Measurements from ENCODE around the gene CDK5R2.

DNA sequence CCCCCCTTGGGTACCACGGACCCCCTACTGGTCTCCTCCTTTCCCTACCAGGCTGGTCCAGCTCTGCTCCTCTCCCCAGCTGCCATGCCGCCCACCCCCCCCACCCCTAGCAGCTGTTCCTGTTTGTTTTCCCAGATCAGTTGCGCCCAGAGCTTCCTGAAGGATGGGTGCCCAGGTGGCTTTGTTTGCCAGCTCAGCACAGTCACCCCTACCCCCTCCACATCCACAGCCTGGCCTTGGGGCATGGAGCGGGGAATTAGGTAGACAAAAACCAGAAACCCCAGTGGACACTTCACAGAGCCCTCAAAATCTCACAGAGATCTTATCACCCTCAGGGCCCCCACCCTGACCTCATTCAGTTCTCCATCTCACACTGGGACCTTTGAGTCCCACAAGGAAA lies 37.5 kb downstream of the CDK5R2 start:
- no peak for TF ChIP-seq POLR2A (IDR thresholded peaks at IDR 0.05)
- TF ChIP-seq, protein P1, sequence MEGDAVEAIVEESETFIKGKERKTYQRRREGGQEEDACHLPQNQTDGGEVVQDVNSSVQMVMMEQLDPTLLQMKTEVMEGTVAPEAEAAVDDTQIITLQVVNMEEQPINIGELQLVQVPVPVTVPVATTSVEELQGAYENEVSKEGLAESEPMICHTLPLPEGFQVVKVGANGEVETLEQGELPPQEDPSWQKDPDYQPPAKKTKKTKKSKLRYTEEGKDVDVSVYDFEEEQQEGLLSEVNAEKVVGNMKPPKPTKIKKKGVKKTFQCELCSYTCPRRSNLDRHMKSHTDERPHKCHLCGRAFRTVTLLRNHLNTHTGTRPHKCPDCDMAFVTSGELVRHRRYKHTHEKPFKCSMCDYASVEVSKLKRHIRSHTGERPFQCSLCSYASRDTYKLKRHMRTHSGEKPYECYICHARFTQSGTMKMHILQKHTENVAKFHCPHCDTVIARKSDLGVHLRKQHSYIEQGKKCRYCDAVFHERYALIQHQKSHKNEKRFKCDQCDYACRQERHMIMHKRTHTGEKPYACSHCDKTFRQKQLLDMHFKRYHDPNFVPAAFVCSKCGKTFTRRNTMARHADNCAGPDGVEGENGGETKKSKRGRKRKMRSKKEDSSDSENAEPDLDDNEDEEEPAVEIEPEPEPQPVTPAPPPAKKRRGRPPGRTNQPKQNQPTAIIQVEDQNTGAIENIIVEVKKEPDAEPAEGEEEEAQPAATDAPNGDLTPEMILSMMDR (IDR thresholded peaks at IDR 0.05) = no peak
